Neuron (in vitro differentiated cells): Measurements from ENCODE around the gene PLEKHG3.

Experiments
- H2AFZ ChIP-seq: one replicate; pipeline ENCODE4 v1.6.1; 2013; ENCODE audit warnings: low read depth, mild to moderate bottlenecking, inconsistent platforms, low read length, moderate library complexity
- H3K27me3 ChIP-seq: one replicate; pipeline ENCODE4 v1.6.1; 2013; ENCODE audit warnings: low read length; ENCODE audit not compliant: insufficient read depth
- H3K36me3 ChIP-seq: one replicate; pipeline ENCODE4 v1.6.1; 2013; ENCODE audit warnings: low read length; ENCODE audit not compliant: insufficient read depth
- H3K4me1 ChIP-seq: one replicate; pipeline ENCODE4 v1.6.1; 2013; ENCODE audit warnings: low read length; ENCODE audit not compliant: insufficient read depth
- H3K4me3 ChIP-seq: 2 replicates; pipeline ENCODE4 v1.5.1; 2013; ENCODE audit warnings: mild to moderate bottlenecking, low read length, moderate library complexity
- H3K9me3 ChIP-seq: one replicate; pipeline ENCODE4 v1.6.1; 2013; ENCODE audit warnings: low read length

PLEKHG3 gene

GRCh38 chr14:64738281-64738804 is 34.1 kb downstream of the PLEKHG3 start:
- Histone ChIP-seq H3K4me1 (peaks cover 13% of the 10 kb centered on the region), H3K9me3 (no peaks in the 10 kb centered on the region), H3K36me3 (peaks cover 2% of the 10 kb centered on the region), H3K27me3 (no peaks in the 10 kb centered on the region), H2AFZ (no peak overlapping the region), H3K4me3 (no peak overlapping the region)

GRCh38 chr14:64741200-64741599 is 37.0 kb downstream of the PLEKHG3 start:
- H2AFZ ChIP-seq: no peak overlapping the region
- no peak overlapping the region for H3K4me3 ChIP-seq
- no peaks in the 10 kb centered on the region for H3K9me3 ChIP-seq
- H3K36me3 ChIP-seq: peaks cover 2% of the 10 kb centered on the region
- peaks cover 9% of the 10 kb centered on the region for H3K4me1 ChIP-seq
- H3K27me3 ChIP-seq: no peaks in the 10 kb centered on the region

GRCh38 chr14:64741961-64742360 is 37.7 kb downstream of the PLEKHG3 start:
- no peak overlapping the region for H3K4me3 ChIP-seq
- no peaks in the 10 kb centered on the region for H3K9me3 ChIP-seq
- H3K4me1 ChIP-seq: peaks cover 3% of the 10 kb centered on the region
- H3K36me3 ChIP-seq: peaks cover 2% of the 10 kb centered on the region
- H2AFZ ChIP-seq: no peak overlapping the region
- H3K27me3 ChIP-seq: no peaks in the 10 kb centered on the region

- peaks cover 2% of the 10 kb centered on the region for H3K36me3 ChIP-seq
- H3K9me3 ChIP-seq: no peaks in the 10 kb centered on the region
- no peak overlapping the region for H2AFZ ChIP-seq
- no peak overlapping the region for H3K4me3 ChIP-seq
- H3K27me3 ChIP-seq: no peaks in the 10 kb centered on the region
- no peaks in the 10 kb centered on the region for H3K4me1 ChIP-seq
Measured at GRCh38 chr14:64743061-64743460, 38.8 kb downstream of the PLEKHG3 start.

- Histone ChIP-seq H3K4me1 (no peaks in the 10 kb centered on the region), H3K36me3 (peaks cover 2% of the 10 kb centered on the region), H3K9me3 (no peaks in the 10 kb centered on the region), H3K27me3 (no peaks in the 10 kb centered on the region), H2AFZ (no peak overlapping the region), H3K4me3 (no peak overlapping the region)
Measured at GRCh38 chr14:64745511-64746091, 41.4 kb downstream of the PLEKHG3 start.

- no peak overlapping the region for H3K4me3 ChIP-seq
- no peaks in the 10 kb centered on the region for H3K27me3 ChIP-seq
- no peaks in the 10 kb centered on the region for H3K9me3 ChIP-seq
- no peaks in the 10 kb centered on the region for H3K36me3 ChIP-seq
- H3K4me1 ChIP-seq: no peaks in the 10 kb centered on the region
- H2AFZ ChIP-seq: no peak overlapping the region
Measured at GRCh38 chr14:64746298-64747250, 42.4 kb downstream of the PLEKHG3 start.

GRCh38 chr14:64747327-64747726 is 43.1 kb downstream of the PLEKHG3 start:
- Histone ChIP-seq H3K36me3 (no peaks in the 10 kb centered on the region), H3K27me3 (no peaks in the 10 kb centered on the region), H2AFZ (no peak overlapping the region), H3K9me3 (no peaks in the 10 kb centered on the region), H3K4me1 (no peaks in the 10 kb centered on the region), H3K4me3 (no peak overlapping the region)

GRCh38 chr14:64748521-64748920 is 44.3 kb downstream of the PLEKHG3 start:
- no peaks in the 10 kb centered on the region for H3K9me3 ChIP-seq
- no peak overlapping the region for H3K4me3 ChIP-seq
- no peaks in the 10 kb centered on the region for H3K36me3 ChIP-seq
- H3K4me1 ChIP-seq: no peaks in the 10 kb centered on the region
- H2AFZ ChIP-seq: no peak overlapping the region
- no peaks in the 10 kb centered on the region for H3K27me3 ChIP-seq

GRCh38 chr14:64748995-64749714 is 44.9 kb downstream of the PLEKHG3 start:
- H3K9me3 ChIP-seq: no peaks in the 10 kb centered on the region
- no peaks in the 10 kb centered on the region for H3K4me1 ChIP-seq
- no peaks in the 10 kb centered on the region for H3K27me3 ChIP-seq
- H2AFZ ChIP-seq: no peak overlapping the region
- H3K36me3 ChIP-seq: no peaks in the 10 kb centered on the region
- no peak overlapping the region for H3K4me3 ChIP-seq

GRCh38 chr14:64752909-64753308 is 48.7 kb downstream of the PLEKHG3 start:
- Histone ChIP-seq H3K36me3 (no peaks in the 10 kb centered on the region), H3K9me3 (no peaks in the 10 kb centered on the region), H3K4me1 (no peaks in the 10 kb centered on the region), H2AFZ (no peak overlapping the region), H3K4me3 (no peak overlapping the region), H3K27me3 (no peaks in the 10 kb centered on the region)

- H2AFZ ChIP-seq: no peak overlapping the region
- no peaks in the 10 kb centered on the region for H3K9me3 ChIP-seq
- no peak overlapping the region for H3K4me3 ChIP-seq
- H3K27me3 ChIP-seq: no peaks in the 10 kb centered on the region
- H3K4me1 ChIP-seq: peaks cover 3% of the 10 kb centered on the region
- no peaks in the 10 kb centered on the region for H3K36me3 ChIP-seq
Measured at GRCh38 chr14:64753374-64753773, 49.1 kb downstream of the PLEKHG3 start.

GRCh38 chr14:64753999-64754398 is 49.8 kb downstream of the PLEKHG3 start:
- no peaks in the 10 kb centered on the region for H3K36me3 ChIP-seq
- no peak overlapping the region for H2AFZ ChIP-seq
- no peaks in the 10 kb centered on the region for H3K27me3 ChIP-seq
- H3K9me3 ChIP-seq: no peaks in the 10 kb centered on the region
- no peak overlapping the region for H3K4me3 ChIP-seq
- H3K4me1 ChIP-seq: peaks cover 10% of the 10 kb centered on the region

GRCh38 chr14:64754685-64755084 is 50.5 kb downstream of the PLEKHG3 start:
- H3K4me3 ChIP-seq: no peak overlapping the region
- H3K27me3 ChIP-seq: peaks cover 4% of the 10 kb centered on the region
- no peaks in the 10 kb centered on the region for H3K36me3 ChIP-seq

More at GRCh38 chr14:64754685-64755084, 50.5 kb downstream of the PLEKHG3 start:
- Histone ChIP-seq H2AFZ (no peak overlapping the region), H3K4me1 (peaks cover 10% of the 10 kb centered on the region), H3K9me3 (no peaks in the 10 kb centered on the region)
